Fibroblast of pulmonary artery (primary cell): ENCODE data around the gene GLP1R.
A peak's percentile ranks its signal among the peaks of the same experiment; 100 is the strongest.

Experiments used
- DNase-seq: peaks from one replicate; pipeline ENCODE4 v3.0.0-alpha.2; 2010; ENCODE audit warnings: low read depth
- H3K4me3 ChIP-seq: replicated peaks from 2 replicates; pipeline ENCODE4 v1.5.1; 2011; ENCODE audit warnings: low read depth, mild to moderate bottlenecking, control low read depth, low read length, moderate library complexity
- TF ChIP-seq, protein P1 (sequence below): IDR thresholded peaks from 2 replicates; pipeline ENCODE4 v1.5.1; 2011; ENCODE audit warnings: mild to moderate bottlenecking, control low read depth, low read length, inconsistent platforms; ENCODE audit errors: missing control alignments

GLP1R gene

DNA sequence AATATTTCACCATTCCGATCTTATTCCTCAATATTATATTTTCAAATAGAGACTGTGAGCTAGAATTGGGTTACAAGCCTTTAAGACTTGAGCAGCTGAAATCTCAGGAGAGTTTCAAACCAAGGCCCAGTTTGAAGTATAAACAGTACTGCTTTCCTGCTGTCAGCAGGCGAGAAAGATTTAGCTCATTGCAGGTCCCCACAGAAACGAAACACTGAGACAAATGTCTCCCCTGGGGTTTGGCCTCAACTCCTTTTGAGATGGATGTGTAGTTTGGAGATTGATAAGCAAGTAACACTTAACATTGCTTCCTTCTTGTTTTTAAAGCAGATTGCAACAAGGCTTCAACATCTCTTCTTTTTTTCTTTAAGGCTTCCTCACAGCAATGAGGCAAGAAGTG, 22.4 kb upstream of the GLP1R start:
- H3K4me3 ChIP-seq: no peak overlapping the region
- TF ChIP-seq, protein P1, sequence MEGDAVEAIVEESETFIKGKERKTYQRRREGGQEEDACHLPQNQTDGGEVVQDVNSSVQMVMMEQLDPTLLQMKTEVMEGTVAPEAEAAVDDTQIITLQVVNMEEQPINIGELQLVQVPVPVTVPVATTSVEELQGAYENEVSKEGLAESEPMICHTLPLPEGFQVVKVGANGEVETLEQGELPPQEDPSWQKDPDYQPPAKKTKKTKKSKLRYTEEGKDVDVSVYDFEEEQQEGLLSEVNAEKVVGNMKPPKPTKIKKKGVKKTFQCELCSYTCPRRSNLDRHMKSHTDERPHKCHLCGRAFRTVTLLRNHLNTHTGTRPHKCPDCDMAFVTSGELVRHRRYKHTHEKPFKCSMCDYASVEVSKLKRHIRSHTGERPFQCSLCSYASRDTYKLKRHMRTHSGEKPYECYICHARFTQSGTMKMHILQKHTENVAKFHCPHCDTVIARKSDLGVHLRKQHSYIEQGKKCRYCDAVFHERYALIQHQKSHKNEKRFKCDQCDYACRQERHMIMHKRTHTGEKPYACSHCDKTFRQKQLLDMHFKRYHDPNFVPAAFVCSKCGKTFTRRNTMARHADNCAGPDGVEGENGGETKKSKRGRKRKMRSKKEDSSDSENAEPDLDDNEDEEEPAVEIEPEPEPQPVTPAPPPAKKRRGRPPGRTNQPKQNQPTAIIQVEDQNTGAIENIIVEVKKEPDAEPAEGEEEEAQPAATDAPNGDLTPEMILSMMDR: no peak
- no peak for DNase-seq

DNA sequence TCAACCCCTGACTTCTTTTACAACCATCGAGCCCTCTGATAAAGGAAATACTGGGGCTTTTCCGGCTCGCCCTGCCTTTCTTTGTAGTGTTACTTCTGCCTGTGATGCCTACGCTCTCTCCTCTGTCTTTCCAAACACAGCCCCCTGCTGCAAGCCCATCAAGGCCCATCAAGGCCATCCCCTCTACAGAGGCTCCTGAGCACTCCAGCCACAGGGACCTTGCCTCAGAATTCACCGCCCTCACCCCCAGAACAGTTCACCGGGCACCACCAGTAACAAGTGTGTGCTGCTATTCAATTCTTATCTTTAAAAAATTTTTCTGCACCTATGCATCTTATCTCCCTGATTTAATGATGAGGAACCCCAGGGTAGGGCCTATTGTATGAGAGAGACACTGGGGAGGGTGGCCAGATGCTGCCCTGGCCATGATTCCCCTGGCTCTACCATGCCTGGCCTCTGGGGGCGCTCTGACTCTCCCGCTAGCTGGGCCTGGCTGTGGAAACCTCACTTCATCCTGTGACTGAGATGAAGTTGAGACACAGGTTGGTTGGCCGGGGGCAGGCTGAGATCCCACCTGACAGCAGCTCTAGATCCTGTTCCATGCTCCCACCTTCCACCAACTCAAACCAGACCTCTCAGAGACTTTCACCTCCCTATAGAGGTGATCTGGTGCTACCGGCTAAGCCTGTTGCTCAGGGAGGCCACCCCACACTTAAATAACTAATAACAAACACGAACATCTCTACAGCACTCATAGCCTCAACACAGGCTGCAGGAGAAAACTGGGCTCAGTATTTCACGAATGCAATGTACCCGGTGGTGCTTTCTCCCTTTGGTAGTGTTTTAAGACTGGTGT, 19.2 kb upstream of the GLP1R start:
- TF ChIP-seq, protein P1: peak; percentile 61
- peak; percentile 11 for DNase-seq
- H3K4me3 ChIP-seq: no peak overlapping the region

DNA sequence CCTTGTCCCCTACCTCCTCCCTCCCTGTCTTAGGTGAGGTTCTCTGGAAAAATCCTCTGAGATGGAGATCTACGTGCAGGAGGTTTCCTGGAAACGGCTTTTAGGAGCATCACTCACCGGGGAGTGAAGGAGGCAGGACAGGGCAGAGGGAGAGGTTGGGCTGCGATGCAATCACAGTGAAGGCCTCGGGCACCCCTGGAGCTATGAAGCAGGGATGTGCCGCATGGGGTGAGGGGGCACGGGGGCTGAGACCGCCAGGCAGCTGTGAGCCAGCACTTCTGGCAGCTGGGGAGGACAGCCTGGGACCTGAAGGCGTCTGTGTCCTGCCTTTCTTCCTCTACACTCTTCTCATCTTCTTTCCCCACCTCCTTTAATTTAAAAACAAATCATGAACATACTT, 12.9 kb upstream of the GLP1R start:
- no peak overlapping the region for H3K4me3 ChIP-seq
- DNase-seq: no peak
- TF ChIP-seq, protein P1: no peak

DNA sequence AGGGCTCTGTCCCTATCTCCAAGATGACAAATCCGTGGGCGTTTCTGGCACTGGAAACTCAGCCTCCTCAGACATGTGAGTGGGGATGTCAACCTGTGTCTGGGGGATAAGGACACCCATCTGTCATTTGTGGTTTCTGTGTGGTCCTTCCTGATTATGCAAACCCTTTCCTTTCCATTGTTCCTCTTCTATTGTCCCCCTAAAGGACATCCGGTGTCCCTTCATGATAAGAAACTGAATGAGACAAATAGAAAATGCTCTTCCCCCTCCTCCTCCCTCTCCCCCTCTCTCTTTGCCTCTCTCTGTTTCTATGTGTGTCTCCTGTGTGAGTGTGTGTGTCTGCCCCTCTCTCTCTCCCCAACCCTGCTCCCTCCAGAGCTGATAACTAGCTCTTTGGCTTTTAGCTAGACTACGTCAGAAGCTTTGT, 11.5 kb upstream of the GLP1R start:
- DNase-seq: no peak
- H3K4me3 ChIP-seq: no peak overlapping the region
- TF ChIP-seq, protein P1: no peak

DNA sequence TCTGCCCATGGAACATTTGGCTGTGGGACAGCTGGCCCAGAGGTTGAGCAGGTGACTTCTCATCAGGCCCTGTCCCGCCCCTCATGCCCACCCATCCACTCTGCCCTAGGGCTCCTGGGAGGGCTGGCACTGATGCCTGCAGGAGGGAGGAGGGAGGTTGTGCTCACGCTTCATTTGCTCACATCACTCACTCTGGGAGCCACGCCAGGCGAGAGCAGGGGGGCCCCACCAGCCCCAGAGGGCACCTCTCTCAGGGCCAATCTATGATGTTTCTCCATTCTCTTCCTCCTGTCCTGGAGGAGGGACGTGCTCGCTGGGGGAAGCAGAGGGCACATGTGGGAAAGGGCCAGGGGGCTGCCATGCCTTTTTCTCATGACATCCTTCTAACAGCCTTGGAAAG, 10.9 kb upstream of the GLP1R start:
- TF ChIP-seq, protein P1: no peak
- no peak overlapping the region for H3K4me3 ChIP-seq
- no peak for DNase-seq

DNA sequence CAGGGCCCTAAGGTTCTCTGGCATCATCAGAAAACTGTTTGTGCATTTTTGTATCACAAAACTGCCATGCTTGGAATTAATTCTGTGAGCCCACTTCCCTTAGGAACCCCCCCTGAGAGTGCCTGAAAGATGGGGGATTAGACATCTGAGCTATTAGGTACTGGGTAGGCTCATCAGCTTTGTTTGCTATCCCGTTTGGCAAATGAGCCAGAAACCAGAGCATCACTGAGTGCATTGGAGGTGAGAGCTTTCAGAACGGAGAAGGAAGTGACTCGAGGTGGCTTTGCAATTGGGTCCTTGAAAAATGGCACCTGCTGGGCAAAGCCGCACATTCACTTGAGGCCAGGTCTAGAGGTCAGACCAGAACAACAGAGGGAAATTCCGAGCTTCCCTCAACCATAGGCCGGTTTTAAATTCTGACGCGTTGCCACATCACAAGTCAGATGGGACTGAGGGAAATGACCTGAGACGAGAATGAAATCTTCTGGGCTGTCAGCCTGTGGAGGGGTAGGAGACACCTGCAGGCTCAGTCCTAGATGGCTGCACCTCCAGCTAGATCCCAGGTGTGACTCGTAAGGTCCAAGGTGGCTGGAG, 8.4 kb upstream of the GLP1R start:
- TF ChIP-seq, protein P1: no peak
- no peak overlapping the region for H3K4me3 ChIP-seq
- no peak for DNase-seq

DNA sequence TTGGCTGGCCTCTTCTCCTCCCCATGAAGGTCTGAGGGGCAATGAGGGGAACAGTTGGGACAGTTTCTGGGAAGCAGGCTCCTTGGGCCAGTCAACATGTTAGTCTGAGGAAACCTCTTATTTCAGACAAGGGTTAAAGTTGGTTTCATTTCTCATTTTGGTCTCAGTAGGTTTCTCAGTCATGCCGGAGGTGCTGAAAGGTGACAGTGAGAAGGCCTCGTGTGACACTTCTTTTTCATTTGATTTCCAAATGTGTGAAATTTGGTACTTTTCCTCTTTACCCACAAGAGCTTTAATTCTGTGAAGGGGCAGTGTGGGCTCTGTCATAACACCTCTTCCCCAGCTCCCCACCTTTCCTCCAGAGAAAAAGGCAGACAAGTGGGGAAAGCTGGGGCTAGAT, 7.5 kb upstream of the GLP1R start:
- DNase-seq: no peak
- H3K4me3 ChIP-seq: no peak overlapping the region
- TF ChIP-seq, protein P1: no peak
